Testis (tissue), 3 donors: Measurements from ENCODE around the gene REC114. TPM values are rescaled to one million over a fixed set of nuclear protein-coding genes. Genes with fewer than 3 reads are reported as not detected.

Source experiments
- DNase-seq: peaks from one replicate; pipeline ENCODE4 v3.0.0-alpha.2; 2019
- H3K27ac ChIP-seq, 2 donors: fragments of 200-600 bp; sonication (generic); one replicate each; pipeline ENCODE4 v1.5.1; 2019
- H3K27me3 ChIP-seq: fragments of 200-600 bp; sonication (generic); one replicate; pipeline ENCODE4 v1.5.1; 2019
- H3K36me3 ChIP-seq: fragments of 200-600 bp; sonication (generic); one replicate; pipeline ENCODE4 v1.5.1; 2017; ENCODE audit warnings: low read depth; ENCODE audit errors: missing control alignments
- H3K4me1 ChIP-seq: fragments of 200-600 bp; sonication (generic); one replicate; pipeline ENCODE4 v1.5.1; 2019
- H3K4me3 ChIP-seq, 2 donors: fragments of 200-600 bp; sonication (generic); one replicate each; pipeline ENCODE4 v1.5.1; 2017 to 2019
- H3K9me3 ChIP-seq: fragments of 200-600 bp; sonication (generic); one replicate; pipeline ENCODE4 v1.5.1; 2017
- POLR2A ChIP-seq: fragments of 450-650 bp; IDR thresholded peaks from one replicate; pipeline ENCODE4 v1.6.1; 2017; ENCODE audit warnings: antibody characterized with exemption, mild to moderate bottlenecking, moderate library complexity
- WGBS, 2 donors: methylation state at CpG; one replicate each; pipeline ENCODE4 v1.1.5; 2018; 5-methylcytosine and 5-hydroxymethylcytosine counted together
- intact Hi-C: fragments of 100-400 bp; cut with DNase I; formaldehyde crosslinking; loops from one replicate; pipeline ENCODE4 v1.15.1; 2023; ENCODE audit warnings: low total_unique reads
- polyA plus RNA-seq: library from polyadenylated mRNA; stranded (reverse); fragments of 350-450 nt; fragmentation: Illumina TruSeq; extraction: RNeasy Lipid Tissue Mini Kit (QIAGEN cat#74804); gene quantifications from one replicate; pipeline ENCODE4 v1.2.3, GENCODE V29; 2014; ENCODE audit warnings: low read depth, low replicate concordance; ENCODE audit not compliant: insufficient read depth
- total RNA-seq, 2 donors: library from RNA; depleted of rRNA; stranded (reverse); fragments of >200 nt; gene quantifications; one replicate each; pipeline ENCODE4 v1.2.3, GENCODE V29; 2016
- TF ChIP-seq, protein P1 (sequence below), 3 experiments: fragments of 450-650 bp in 2 of 3; fragments of 200-600 bp in 1 of 3; sonication (generic) in 1 of 3; IDR thresholded peaks; one replicate each; pipeline ENCODE4 v1.5.1; 2016 to 2019; ENCODE audit warnings: antibody characterized with exemption in 3 of 3, mild to moderate bottlenecking in 2 of 3, moderate library complexity in 1 of 3

The REC114 gene
- total and polyA plus RNA-seq, 3 donors from 2014 or later, result 28.7 to 102 (median 28.8) TPM

DNA sequence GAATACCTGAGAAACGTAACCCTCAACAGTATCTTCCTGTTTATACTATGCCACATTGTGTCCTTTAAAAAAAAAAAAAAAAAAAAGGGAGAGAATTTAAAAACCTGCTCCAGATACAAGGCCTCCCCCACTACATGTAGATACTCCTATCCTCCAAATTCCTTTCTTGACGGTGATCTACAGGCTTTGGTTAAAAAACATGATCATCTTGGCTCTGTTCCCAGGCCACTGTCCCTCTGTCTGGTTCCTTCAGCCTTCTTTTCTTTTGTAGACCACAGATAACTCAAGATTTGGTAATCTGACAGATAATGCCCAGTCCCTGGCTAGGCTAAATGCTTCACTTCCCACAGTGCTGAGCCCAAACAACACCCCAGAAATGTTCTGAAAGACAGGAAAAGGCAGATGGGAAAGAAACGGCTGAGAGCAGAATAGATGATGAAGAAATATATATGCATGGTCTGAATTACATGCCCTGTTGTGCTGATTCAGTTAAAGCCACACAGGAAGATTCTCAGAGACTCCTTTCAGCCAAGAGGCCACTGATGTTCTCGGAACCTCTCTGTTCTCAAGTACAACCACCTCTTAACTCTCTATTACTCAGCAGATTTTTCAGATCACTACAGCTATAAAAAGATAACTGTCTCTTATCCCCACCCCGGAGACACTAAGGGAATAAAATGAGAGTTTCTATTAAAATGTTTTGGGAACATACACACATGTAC is 141.9 kb downstream of the REC114 start:
- no peak overlapping the region for H3K27ac ChIP-seq
- no peak overlapping the region for H3K4me3 ChIP-seq
- intact Hi-C loops, result no loop called here
- WGBS, 2 donors, result 46 to 50% methylated on average over 5 of the region's 5 CpGs
- H3K4me1 ChIP-seq, result no peaks in the 10 kb centered on the region
- H3K36me3 ChIP-seq, result no peaks in the 10 kb centered on the region
- TF ChIP-seq, protein P1, sequence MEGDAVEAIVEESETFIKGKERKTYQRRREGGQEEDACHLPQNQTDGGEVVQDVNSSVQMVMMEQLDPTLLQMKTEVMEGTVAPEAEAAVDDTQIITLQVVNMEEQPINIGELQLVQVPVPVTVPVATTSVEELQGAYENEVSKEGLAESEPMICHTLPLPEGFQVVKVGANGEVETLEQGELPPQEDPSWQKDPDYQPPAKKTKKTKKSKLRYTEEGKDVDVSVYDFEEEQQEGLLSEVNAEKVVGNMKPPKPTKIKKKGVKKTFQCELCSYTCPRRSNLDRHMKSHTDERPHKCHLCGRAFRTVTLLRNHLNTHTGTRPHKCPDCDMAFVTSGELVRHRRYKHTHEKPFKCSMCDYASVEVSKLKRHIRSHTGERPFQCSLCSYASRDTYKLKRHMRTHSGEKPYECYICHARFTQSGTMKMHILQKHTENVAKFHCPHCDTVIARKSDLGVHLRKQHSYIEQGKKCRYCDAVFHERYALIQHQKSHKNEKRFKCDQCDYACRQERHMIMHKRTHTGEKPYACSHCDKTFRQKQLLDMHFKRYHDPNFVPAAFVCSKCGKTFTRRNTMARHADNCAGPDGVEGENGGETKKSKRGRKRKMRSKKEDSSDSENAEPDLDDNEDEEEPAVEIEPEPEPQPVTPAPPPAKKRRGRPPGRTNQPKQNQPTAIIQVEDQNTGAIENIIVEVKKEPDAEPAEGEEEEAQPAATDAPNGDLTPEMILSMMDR (IDR thresholded peaks at IDR 0.05), result no peak
- TF ChIP-seq POLR2A, result no peak
- no peaks in the 10 kb centered on the region for H3K9me3 ChIP-seq
- no peak for DNase-seq
- no peaks in the 10 kb centered on the region for H3K27me3 ChIP-seq

DNA sequence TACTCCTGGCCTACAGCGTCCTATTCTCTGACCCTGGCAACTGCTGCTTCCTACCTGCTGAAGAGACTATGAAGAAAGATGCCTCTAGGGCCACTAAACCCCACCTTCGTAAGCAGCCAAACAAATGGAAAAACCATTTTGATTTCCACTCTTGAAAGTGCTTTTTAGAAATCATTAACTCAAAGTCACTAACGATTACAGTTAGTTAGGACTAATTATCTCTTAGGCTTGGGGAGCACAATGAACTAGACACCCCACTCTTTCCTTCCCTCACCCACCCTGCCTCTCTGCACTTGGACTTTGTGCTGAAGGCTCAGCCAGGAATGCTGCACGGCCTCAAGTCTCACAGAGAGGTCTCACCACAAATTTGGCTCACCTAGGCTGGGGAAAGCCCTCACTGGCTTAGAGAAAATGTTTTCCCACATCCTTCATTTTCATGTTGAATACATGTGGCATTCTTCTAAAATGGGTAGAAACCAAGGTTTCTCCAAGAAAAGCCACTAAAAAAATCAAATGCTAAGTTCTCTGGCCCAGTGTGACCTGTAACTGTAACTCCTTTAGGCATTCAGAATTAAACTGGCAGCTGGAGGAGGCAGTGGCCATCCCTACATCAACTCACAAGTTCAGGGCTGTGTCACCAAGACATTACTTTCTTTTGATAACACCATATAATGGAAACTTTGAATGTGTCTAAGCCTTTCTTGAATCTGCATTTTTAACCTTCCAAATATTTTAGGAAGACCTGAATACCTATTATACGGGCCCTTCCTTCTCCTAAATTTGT is 143.1 kb downstream of the REC114 start:
- Histone ChIP-seq H3K4me3 (no peak overlapping the region), H3K9me3 (no peaks in the 10 kb centered on the region), H3K4me1 (no peaks in the 10 kb centered on the region), H3K27me3 (no peaks in the 10 kb centered on the region), H3K27ac (no peak overlapping the region), H3K36me3 (no peaks in the 10 kb centered on the region)
- TF ChIP-seq POLR2A, result no peak
- TF ChIP-seq, protein P1 (IDR thresholded peaks at IDR 0.05), result no peak
- WGBS, 2 donors, result 84% methylated on average over 5 of the region's 5 CpGs
- DNase-seq, result no peak
- intact Hi-C loops, result no loop called here

DNA sequence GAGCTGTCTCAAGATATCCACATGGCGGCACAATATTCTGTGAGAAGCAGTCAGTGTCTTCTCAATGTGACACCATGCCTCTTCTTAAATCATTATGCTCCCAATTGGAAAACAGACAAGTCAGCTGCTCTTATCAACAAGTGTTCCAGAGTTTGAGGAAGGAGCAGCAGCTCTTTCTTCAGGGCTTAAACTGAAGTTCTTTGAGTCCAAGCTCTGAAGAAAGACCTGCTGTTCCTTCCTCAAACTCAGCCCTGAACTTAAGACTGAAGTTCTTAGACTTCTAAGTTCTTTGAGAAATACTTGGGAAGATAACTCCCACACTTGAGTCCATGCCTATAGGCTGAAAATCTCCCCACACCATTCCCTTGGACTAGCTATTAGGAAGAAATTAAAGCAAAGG is 146.8 kb downstream of the REC114 start:
- no peaks in the 10 kb centered on the region for H3K36me3 ChIP-seq
- intact Hi-C loops, result no loop called here
- no peak for DNase-seq

DNA sequence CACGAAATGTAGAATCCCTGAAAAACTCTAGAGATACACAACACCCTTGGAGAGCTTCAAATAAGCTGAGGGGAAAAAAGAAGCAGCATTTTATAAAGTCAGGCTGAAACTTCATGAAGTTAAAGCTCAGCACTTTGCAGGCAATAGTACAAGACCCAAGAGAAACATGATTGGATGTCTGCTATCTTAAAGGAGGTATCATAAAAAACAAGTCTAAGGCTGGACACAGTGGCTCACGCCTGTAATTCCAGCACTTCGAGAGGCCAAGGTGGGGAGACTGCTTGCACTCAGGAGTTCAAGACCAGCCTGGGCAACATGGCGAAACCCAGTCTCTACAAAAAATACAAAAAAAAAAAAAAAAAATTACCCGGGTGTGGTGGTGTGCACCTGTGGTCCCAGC is 147.3 kb downstream of the REC114 start:
- Histone ChIP-seq H3K36me3 (no peaks in the 10 kb centered on the region), H3K9me3 (no peaks in the 10 kb centered on the region), H3K27me3 (no peaks in the 10 kb centered on the region), H3K4me1 (no peaks in the 10 kb centered on the region), H3K27ac (no peak overlapping the region), H3K4me3 (no peak overlapping the region)
- intact Hi-C loops, result no loop called here
- 90 to 93% methylated on average over 5 of the region's 5 CpGs for WGBS, 2 donors
- no peak for DNase-seq
- TF ChIP-seq POLR2A, result no peak
- TF ChIP-seq, protein P1 (IDR thresholded peaks at IDR 0.05), result no peak

More for the DNA sequence above, 146.8 kb downstream of the REC114 start:
- Histone ChIP-seq H3K27ac (no peak overlapping the region), H3K4me1 (no peaks in the 10 kb centered on the region), H3K27me3 (no peaks in the 10 kb centered on the region), H3K4me3 (no peak overlapping the region), H3K9me3 (no peaks in the 10 kb centered on the region)
- no peak for TF ChIP-seq POLR2A
- TF ChIP-seq, protein P1 (IDR thresholded peaks at IDR 0.05), result no peak
- 80 to 90% methylated on average over 1 of the region's 1 CpG for WGBS, 2 donors
